Neural crest cell (in vitro differentiated cells): Measurements from ENCODE around the gene INHA. TPM values are rescaled to one million over a fixed set of nuclear protein-coding genes. Genes with fewer than 3 reads are reported as not detected.

ENCODE experiments used
- DNase-seq: peaks from one replicate; pipeline ENCODE4 v3.0.0; 2021; ENCODE audit warnings: low read depth, mixed read lengths, low spot score
- H3K27ac Mint-ChIP-seq: one replicate; pipeline ENCODE4 v1.8.0; 2021; ENCODE audit warnings: mild to moderate bottlenecking, mixed read lengths; ENCODE audit not compliant: unreplicated experiment
- H3K27me3 Mint-ChIP-seq: 2 replicates; pipeline ENCODE4 v1.8.0; 2021; ENCODE audit warnings: low read depth, mild to moderate bottlenecking, mixed read lengths
- H3K36me3 Mint-ChIP-seq: 2 replicates; pipeline ENCODE4 v1.8.0; 2021; ENCODE audit warnings: low read depth, mild to moderate bottlenecking, mixed read lengths
- H3K4me1 Mint-ChIP-seq: 2 replicates; pipeline ENCODE4 v1.8.0; 2021; ENCODE audit warnings: mixed read lengths
- H3K4me3 Mint-ChIP-seq: one replicate; pipeline ENCODE4 v1.8.0; 2021; ENCODE audit warnings: mild to moderate bottlenecking, mixed read lengths
- H3K9me3 Mint-ChIP-seq: 2 replicates; pipeline ENCODE4 v1.8.0; 2021; ENCODE audit warnings: mixed read lengths
- total RNA-seq: library from RNA; stranded (reverse); gene quantifications from 2 replicates; pipeline ENCODE4 v1.2.1, GENCODE V29; 2021
- TF ChIP-seq, protein P1 (sequence below): fragments of 200-600 bp; sonication (generic); conservative IDR thresholded peaks from 2 replicates; pipeline ENCODE4 v1.5.0; 2021; ENCODE audit warnings: antibody characterized with exemption, mild to moderate bottlenecking

INHA gene
- total RNA-seq, 1 donor from 2014 or later, result not detected

DNA sequence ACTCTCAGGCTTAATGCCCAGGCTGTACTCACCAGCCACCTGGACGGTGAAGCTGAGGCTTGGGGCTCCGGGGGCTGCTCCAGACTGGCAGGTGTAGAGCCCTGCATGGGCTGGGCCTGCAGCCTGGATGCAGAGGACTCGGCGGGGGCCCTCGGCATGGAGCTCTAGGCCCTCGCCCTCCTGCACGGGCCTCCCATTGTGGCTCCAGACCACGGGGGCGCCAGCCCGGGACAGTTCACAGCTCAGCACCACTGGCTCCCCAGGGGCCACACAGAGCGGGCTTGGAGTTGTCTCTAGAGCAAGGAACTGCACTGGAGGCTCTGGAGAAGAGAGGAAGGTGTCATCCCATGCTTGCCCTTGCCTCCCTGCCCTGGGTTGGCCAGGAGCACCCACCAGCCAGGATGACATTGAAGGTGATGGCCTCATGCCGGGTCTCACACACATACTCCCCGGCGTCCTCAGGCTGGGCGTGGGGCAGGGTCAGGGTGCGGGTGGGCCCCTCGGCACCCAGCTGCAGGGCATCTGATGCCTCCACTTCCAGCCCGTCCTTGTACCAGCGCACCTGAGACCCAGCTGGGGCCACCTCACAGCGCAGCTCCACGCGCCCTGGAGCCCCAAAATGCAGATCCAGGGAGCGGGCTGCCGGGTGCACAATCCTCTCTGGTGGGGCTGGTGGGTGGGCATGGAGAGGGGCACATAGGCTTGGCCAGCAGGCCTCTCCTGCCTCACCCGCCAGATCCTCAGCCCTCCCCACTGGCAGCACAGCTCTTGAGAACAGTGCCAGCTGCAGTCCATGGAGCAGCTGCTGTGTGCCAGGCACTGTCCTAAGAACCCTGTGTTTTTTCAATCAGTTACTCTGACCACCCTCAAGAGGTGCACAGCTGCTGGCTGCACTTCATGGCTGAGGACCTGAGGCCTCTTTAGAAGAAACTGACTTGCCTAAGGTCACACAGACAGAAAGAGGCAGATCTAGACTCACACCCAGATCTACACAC lies 14.0 kb upstream of the INHA start:
- Mint-ChIP-seq H3K27ac (no peak overlapping the region), H3K4me3 (no peak overlapping the region), H3K27me3 (peaks cover 11% of the 10 kb centered on the region), H3K9me3 (no peaks in the 10 kb centered on the region), H3K4me1 (peaks cover 19% of the 10 kb centered on the region), H3K36me3 (no peaks in the 10 kb centered on the region)
- no peak for DNase-seq
- TF ChIP-seq, protein P1, sequence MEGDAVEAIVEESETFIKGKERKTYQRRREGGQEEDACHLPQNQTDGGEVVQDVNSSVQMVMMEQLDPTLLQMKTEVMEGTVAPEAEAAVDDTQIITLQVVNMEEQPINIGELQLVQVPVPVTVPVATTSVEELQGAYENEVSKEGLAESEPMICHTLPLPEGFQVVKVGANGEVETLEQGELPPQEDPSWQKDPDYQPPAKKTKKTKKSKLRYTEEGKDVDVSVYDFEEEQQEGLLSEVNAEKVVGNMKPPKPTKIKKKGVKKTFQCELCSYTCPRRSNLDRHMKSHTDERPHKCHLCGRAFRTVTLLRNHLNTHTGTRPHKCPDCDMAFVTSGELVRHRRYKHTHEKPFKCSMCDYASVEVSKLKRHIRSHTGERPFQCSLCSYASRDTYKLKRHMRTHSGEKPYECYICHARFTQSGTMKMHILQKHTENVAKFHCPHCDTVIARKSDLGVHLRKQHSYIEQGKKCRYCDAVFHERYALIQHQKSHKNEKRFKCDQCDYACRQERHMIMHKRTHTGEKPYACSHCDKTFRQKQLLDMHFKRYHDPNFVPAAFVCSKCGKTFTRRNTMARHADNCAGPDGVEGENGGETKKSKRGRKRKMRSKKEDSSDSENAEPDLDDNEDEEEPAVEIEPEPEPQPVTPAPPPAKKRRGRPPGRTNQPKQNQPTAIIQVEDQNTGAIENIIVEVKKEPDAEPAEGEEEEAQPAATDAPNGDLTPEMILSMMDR, result no peak

DNA sequence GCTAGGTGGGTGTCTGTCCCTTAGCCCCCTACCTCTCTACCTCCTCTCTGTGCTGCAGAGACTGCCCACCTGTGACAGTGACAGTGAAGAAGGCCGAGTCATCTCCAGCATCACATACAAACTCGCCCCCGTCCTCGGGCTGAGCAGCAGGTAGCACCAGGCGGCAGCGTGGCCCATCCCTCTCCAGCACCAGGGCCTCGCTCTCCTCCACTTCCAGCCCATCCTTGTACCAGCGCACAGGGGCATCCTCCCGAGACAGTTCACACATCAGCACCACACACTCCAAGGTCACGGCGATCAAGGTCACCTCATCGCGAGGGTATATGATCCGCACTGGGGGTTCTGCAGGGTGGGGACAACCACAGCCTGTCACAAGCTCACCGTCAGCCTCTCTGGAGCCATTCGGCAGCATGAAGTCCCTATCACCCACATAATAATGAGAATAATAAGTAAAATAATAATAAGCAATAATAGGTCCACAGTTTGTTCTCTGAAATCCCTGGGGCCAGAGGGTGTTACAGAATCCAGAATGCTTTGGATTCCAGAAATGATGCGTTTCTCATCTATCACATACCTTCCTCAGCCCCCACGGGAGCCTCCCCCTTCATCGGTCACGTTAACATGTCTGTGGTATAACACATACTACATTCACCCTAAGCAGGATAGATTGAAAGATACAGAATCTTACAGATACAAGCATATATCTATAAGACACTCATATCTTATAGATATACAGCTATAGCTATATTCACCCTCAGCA lies 12.8 kb upstream of the INHA start:
- DNase-seq, result no peak
- H3K27ac Mint-ChIP-seq, result no peak overlapping the region
- no peak overlapping the region for H3K4me3 Mint-ChIP-seq
- H3K27me3 Mint-ChIP-seq, result no peaks in the 10 kb centered on the region
- H3K4me1 Mint-ChIP-seq, result peaks cover 14% of the 10 kb centered on the region
- peaks cover 3% of the 10 kb centered on the region for H3K36me3 Mint-ChIP-seq
- TF ChIP-seq, protein P1, result no peak
- no peaks in the 10 kb centered on the region for H3K9me3 Mint-ChIP-seq

DNA sequence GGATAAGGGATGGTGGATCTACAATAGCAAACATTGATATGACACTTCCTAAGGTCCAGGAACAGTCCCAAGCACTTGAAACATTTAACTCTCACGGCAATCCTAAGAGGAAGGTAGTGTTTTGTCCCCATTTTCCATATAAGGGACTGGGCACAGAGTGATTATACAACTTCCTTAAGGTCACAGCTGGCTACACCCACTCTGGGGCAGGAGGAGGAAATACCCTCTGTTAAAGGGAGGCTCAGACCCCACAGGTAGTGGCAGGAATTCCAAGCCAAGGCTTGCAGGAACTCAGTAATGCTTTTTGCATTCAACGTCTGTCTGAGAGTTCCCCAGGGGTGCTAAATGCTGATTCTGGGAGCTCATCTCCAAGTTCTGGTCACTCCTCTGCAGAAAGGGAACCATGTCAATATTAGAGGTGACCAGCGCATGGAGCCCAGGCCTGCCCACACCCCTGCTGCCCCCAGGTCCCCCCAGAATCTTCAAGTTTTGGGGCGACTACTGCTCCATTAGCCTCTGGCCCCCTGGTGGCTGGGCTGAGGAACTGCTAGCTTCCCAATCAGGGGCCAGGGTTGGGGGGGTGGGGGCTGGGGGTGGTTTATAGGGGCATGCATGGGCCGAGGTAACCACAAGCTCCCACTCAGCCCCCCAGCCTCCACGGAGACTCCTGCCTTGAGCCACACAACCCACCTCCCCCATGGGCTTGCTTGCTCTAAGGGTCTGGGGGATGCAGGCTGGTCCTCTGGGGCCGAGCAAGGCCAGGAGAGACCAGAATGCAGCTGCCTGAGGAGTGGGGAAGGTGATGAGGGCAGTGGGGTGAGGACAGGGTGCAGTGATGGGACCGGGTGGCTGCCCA lies 11.8 kb upstream of the INHA start:
- H3K27me3 Mint-ChIP-seq, result no peaks in the 10 kb centered on the region
- TF ChIP-seq, protein P1, result peak; percentile 74
- H3K36me3 Mint-ChIP-seq, result peaks cover 3% of the 10 kb centered on the region
- H3K9me3 Mint-ChIP-seq, result no peaks in the 10 kb centered on the region
- H3K4me1 Mint-ChIP-seq, result peaks cover 14% of the 10 kb centered on the region
- H3K27ac Mint-ChIP-seq, result no peak overlapping the region
- no peak for DNase-seq
- no peak overlapping the region for H3K4me3 Mint-ChIP-seq

DNA sequence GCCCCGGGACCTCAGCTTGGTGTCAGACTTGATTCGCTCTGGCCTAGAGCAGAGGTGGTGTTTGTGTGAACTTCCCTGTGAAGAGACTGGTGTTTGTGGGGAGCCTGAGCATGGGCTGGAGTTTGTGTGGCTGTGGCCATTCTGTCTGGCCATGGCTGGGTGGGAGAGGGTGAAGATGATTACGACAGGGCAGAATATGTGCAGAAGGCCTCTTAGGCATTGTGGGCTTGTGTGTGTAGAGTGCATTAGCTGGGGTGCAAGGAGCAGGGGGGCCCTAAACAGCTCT lies 11.3 kb upstream of the INHA start:
- H3K4me1 Mint-ChIP-seq, result peaks cover 14% of the 10 kb centered on the region
- no peaks in the 10 kb centered on the region for H3K9me3 Mint-ChIP-seq
- H3K4me3 Mint-ChIP-seq, result no peak overlapping the region
- TF ChIP-seq, protein P1, result no peak
- H3K27ac Mint-ChIP-seq, result no peak overlapping the region
- H3K36me3 Mint-ChIP-seq, result peaks cover 3% of the 10 kb centered on the region
- H3K27me3 Mint-ChIP-seq, result no peaks in the 10 kb centered on the region
- DNase-seq, result no peak
